MM.1S (cell line): Measurements from ENCODE around the gene PCDHA11.

Experiments
- DNase-seq: peaks from one replicate; pipeline ENCODE4 v3.0.0-alpha.2; 2015
- H2AFZ ChIP-seq: fragments of 300-600 bp; sonication (generic); 2 replicates; pipeline ENCODE4 v1.6.0; 2016; ENCODE audit warnings: antibody characterized with exemption, low read length
- H3F3A ChIP-seq: fragments of 300-600 bp; sonication (generic); 2 replicates; pipeline ENCODE4 v1.6.1; 2016; ENCODE audit warnings: mild to moderate bottlenecking, antibody characterized with exemption, low read length, moderate library complexity, mixed read lengths; ENCODE audit not compliant: insufficient read depth
- H3K27ac ChIP-seq: fragments of 300-600 bp; sonication (generic); 2 replicates; pipeline ENCODE4 v1.5.1; 2016; ENCODE audit warnings: mild to moderate bottlenecking, low read length
- H3K27me3 ChIP-seq: fragments of 300-600 bp; sonication (generic); replicated peaks from 2 replicates; pipeline ENCODE4 v1.6.0; 2016; ENCODE audit warnings: low read length; ENCODE audit not compliant: insufficient read depth
- H3K36me3 ChIP-seq: fragments of 300-600 bp; sonication (generic); replicated peaks from 2 replicates; pipeline ENCODE4 v1.6.1; 2016; ENCODE audit warnings: mild to moderate bottlenecking, low read length, mixed read lengths; ENCODE audit not compliant: insufficient read depth
- H3K4me1 ChIP-seq: fragments of 300-600 bp; sonication (generic); 2 replicates; pipeline ENCODE4 v1.6.1; 2016; ENCODE audit warnings: low read length, mixed read lengths
- H3K4me2 ChIP-seq: fragments of 300-600 bp; sonication (generic); 2 replicates; pipeline ENCODE4 v1.6.0; 2016; ENCODE audit warnings: low read depth, low read length
- H3K4me3 ChIP-seq: fragments of 300-600 bp; sonication (generic); 2 replicates; pipeline ENCODE4 v1.5.1; 2016; ENCODE audit warnings: low read length, mixed read lengths
- H3K79me2 ChIP-seq: fragments of 300-600 bp; sonication (generic); 2 replicates; pipeline ENCODE4 v1.6.1; 2016; ENCODE audit warnings: mixed run types, low read length, mixed read lengths
- H3K9ac ChIP-seq: fragments of 300-600 bp; sonication (generic); 2 replicates; pipeline ENCODE4 v1.6.1; 2016; ENCODE audit warnings: low read length, mixed read lengths
- H3K9me2 ChIP-seq: fragments of 300-600 bp; sonication (generic); replicated peaks from 2 replicates; pipeline ENCODE4 v1.6.1; 2016; ENCODE audit warnings: mild to moderate bottlenecking, low read length, mixed read lengths; ENCODE audit not compliant: insufficient read depth
- H3K9me3 ChIP-seq: fragments of 300-600 bp; sonication (generic); replicated peaks from 2 replicates; pipeline ENCODE4 v1.6.1; 2016; ENCODE audit warnings: mild to moderate bottlenecking, low read length, mixed read lengths; ENCODE audit not compliant: insufficient read depth
- H4K20me1 ChIP-seq: fragments of 300-600 bp; sonication (generic); 2 replicates; pipeline ENCODE4 v1.6.1; 2016; ENCODE audit warnings: mild to moderate bottlenecking, low read length, moderate library complexity, mixed read lengths; ENCODE audit not compliant: insufficient read depth
- CTCF ChIP-seq: fragments of 300-600 bp; sonication (generic); IDR thresholded peaks from 2 replicates; pipeline ENCODE4 v1.5.1; 2016; ENCODE audit warnings: antibody characterized with exemption, low read length, mixed read lengths
- EZH2 ChIP-seq: fragments of 300-600 bp; sonication (generic); optimal IDR thresholded peaks from 2 replicates; pipeline ENCODE3; 2017; ENCODE audit warnings: low read depth, mild to moderate bottlenecking, antibody characterized with exemption, low read length, mixed read lengths
- EZH2phosphoT487 ChIP-seq: fragments of 300-600 bp; sonication (generic); IDR thresholded peaks from 2 replicates; pipeline ENCODE4 v1.6.1; 2018; ENCODE audit warnings: antibody characterized with exemption, low read length

PCDHA11 gene

GRCh38 chr5:140855772-140856674 lies 12.7 kb upstream of the PCDHA11 start, which contains the start of gene PCDHA10:
PCDHA10 (plus strand) TSS chr5:140855897; CDS start chr5:140856049, 152 bp downstream.
- H3K4me3 ChIP-seq = no peak within 1 kb of the TSS

GRCh38 chr5:140857177-140857986 lies 11.4 kb upstream of the PCDHA11 start:
- no peak overlapping the region for H3K9ac ChIP-seq
- no peak overlapping the region for H3K27ac ChIP-seq
- H3K36me3 ChIP-seq = no peaks in the 10 kb centered on the region
- no peaks in the 10 kb centered on the region for H3K9me3 ChIP-seq
- no peaks in the 10 kb centered on the region for H4K20me1 ChIP-seq
- H3K4me1 ChIP-seq = no peaks in the 10 kb centered on the region
- H3K79me2 ChIP-seq = no peaks in the 10 kb centered on the region
- DNase-seq = no peak
- H2AFZ ChIP-seq = no peak overlapping the region
- no peak overlapping the region for H3K4me2 ChIP-seq
- TF ChIP-seq EZH2 (no peak), CTCF (no peak), EZH2phosphoT487 (no peak)
- H3K9me2 ChIP-seq = no peaks in the 10 kb centered on the region
- H3K4me3 ChIP-seq = no peak overlapping the region
- no peaks in the 10 kb centered on the region for H3F3A ChIP-seq
- H3K27me3 ChIP-seq = no peaks in the 10 kb centered on the region

More at GRCh38 chr5:140855772-140856674, 12.7 kb upstream of the PCDHA11 start, which contains the start of gene PCDHA10:
- no peak within 1 kb of the TSS for H3K4me2 ChIP-seq
- H3K79me2 ChIP-seq = no peaks in the 10 kb centered on the region
- H2AFZ ChIP-seq = no peak within 1 kb of the TSS
- no peaks in the 10 kb centered on the region for H4K20me1 ChIP-seq
- no peak for DNase-seq
- H3K9ac ChIP-seq = no peak within 1 kb of the TSS
- no peaks in the 10 kb centered on the region for H3K9me2 ChIP-seq
- H3K27ac ChIP-seq = no peak within 1 kb of the TSS
- H3K9me3 ChIP-seq = no peaks in the 10 kb centered on the region
- TF ChIP-seq CTCF (peak; percentile 10; the same call in 1 of the 2 replicates), EZH2phosphoT487 (no peak)
- no peaks in the 10 kb centered on the region for H3K4me1 ChIP-seq
- no peaks in the 10 kb centered on the region for H3K27me3 ChIP-seq
- no peaks in the 10 kb centered on the region for H3F3A ChIP-seq
- no peaks in the 10 kb centered on the region for H3K36me3 ChIP-seq

- Histone ChIP-seq H3K9me3 (no peaks in the 10 kb centered on the region), H3K4me1 (no peaks in the 10 kb centered on the region), H4K20me1 (no peaks in the 10 kb centered on the region), H3K4me2 (no peak overlapping the region), H3F3A (no peaks in the 10 kb centered on the region), H3K27me3 (no peaks in the 10 kb centered on the region), H2AFZ (no peak overlapping the region), H3K9ac (no peak overlapping the region), H3K27ac (no peak overlapping the region), H3K36me3 (no peaks in the 10 kb centered on the region), H3K79me2 (no peaks in the 10 kb centered on the region), H3K4me3 (no peak overlapping the region), H3K9me2 (no peaks in the 10 kb centered on the region)
- TF ChIP-seq EZH2 (no peak), CTCF (no peak), EZH2phosphoT487 (no peak)
- DNase-seq = no peak
These were observed 10.8 kb upstream of the PCDHA11 start for GRCh38 chr5:140857987-140858240.
